Suprapubic skin (tissue), 4 donors: Measurements from ENCODE around the gene SUFU. TPM values are rescaled to one million over a fixed set of nuclear protein-coding genes. Genes with fewer than 3 reads are reported as not detected.
A peak's percentile ranks its signal among the peaks of the same experiment; 100 is the strongest.

Experiments
- DNase-seq, 2 donors: peaks; one replicate each; pipeline ENCODE4 v3.0.0-alpha.2; 2019; ENCODE audit warnings: low spot score in 2 of 2
- H3K27ac ChIP-seq: fragments of 200-600 bp; sonication (generic); one replicate; pipeline ENCODE4 v1.5.1; 2019
- H3K27me3 ChIP-seq: fragments of 200-600 bp; sonication (generic); one replicate; pipeline ENCODE4 v1.5.1; 2019
- H3K36me3 ChIP-seq: fragments of 200-600 bp; sonication (generic); one replicate; pipeline ENCODE4 v1.5.1; 2019
- H3K4me1 ChIP-seq: fragments of 200-600 bp; sonication (generic); one replicate; pipeline ENCODE4 v1.5.1; 2019
- H3K4me3 ChIP-seq: fragments of 200-600 bp; sonication (generic); one replicate; pipeline ENCODE4 v1.5.1; 2019; ENCODE audit warnings: mild to moderate bottlenecking
- H3K9me3 ChIP-seq: fragments of 200-600 bp; sonication (generic); one replicate; pipeline ENCODE4 v1.5.1; 2019
- CTCF ChIP-seq, 2 donors: fragments of 200-600 bp in 1 of 2; fragments of 450-650 bp in 1 of 2; sonication (generic) in 1 of 2; IDR thresholded peaks; one replicate each; pipeline ENCODE4 v1.5.1; 2016 to 2019; ENCODE audit warnings: antibody characterized with exemption in 2 of 2, mild to moderate bottlenecking in 1 of 2, moderate library complexity in 1 of 2
- EP300 ChIP-seq: sonication (generic); formaldehyde crosslinking; IDR thresholded peaks from one replicate; pipeline ENCODE4 v1.6.1; 2017; ENCODE audit warnings: antibody characterized with exemption
- POLR2A ChIP-seq, 2 donors: fragments of 450-650 bp; IDR thresholded peaks; one replicate each; pipeline ENCODE4 v1.6.1; 2017; ENCODE audit warnings: antibody characterized with exemption in 2 of 2, mild to moderate bottlenecking in 2 of 2, moderate library complexity in 2 of 2
- POLR2AphosphoS5 ChIP-seq, 3 donors: sonication (generic); formaldehyde crosslinking; IDR thresholded peaks; one replicate each; pipeline ENCODE4 v1.6.1; 2017; ENCODE audit warnings: antibody characterized with exemption in 3 of 3
- WGBS: methylation state at CpG from one replicate; pipeline ENCODE4 v1.1.5; 2018; 5-methylcytosine and 5-hydroxymethylcytosine counted together
- total RNA-seq, 4 donors: library from RNA; depleted of rRNA; stranded (reverse); fragments of >200 nt; gene quantifications; one replicate each; pipeline ENCODE4 v1.1.0, GENCODE V29; 2016

The SUFU gene
- total RNA-seq, 4 donors from 2014 or later: 15.3 to 22.7 (median 18.9) TPM

GRCh38 chr10:102597131-102597991 lies 93.6 kb downstream of the SUFU start:
- Histone ChIP-seq H3K4me3 (no peak overlapping the region), H3K4me1 (peaks cover 52% of the 10 kb centered on the region), H3K27me3 (no peaks in the 10 kb centered on the region), H3K27ac (peak overlapping the region; percentile 25), H3K36me3 (peaks cover 60% of the 10 kb centered on the region), H3K9me3 (no peaks in the 10 kb centered on the region)
- TF ChIP-seq EP300 (no peak), POLR2A (IDR thresholded peaks at IDR 0.05) (no peak), POLR2AphosphoS5 (IDR thresholded peaks at IDR 0.05) (no peak), CTCF (IDR thresholded peaks at IDR 0.05) (no peak)
- no peak for DNase-seq
- WGBS: 60% methylated on average over 15 of the region's 16 CpGs

- no peaks in the 10 kb centered on the region for H3K9me3 ChIP-seq
- H3K27me3 ChIP-seq: no peaks in the 10 kb centered on the region
- no peak overlapping the region for H3K27ac ChIP-seq
- TF ChIP-seq EP300 (no peak), CTCF (IDR thresholded peaks at IDR 0.05) (no peak), POLR2A (IDR thresholded peaks at IDR 0.05) (no peak), POLR2AphosphoS5 (IDR thresholded peaks at IDR 0.05) (no peak)
- H3K4me3 ChIP-seq: no peak overlapping the region
- H3K4me1 ChIP-seq: peaks cover 58% of the 10 kb centered on the region
- 86% methylated on average over 8 of the region's 8 CpGs for WGBS
- peaks cover 69% of the 10 kb centered on the region for H3K36me3 ChIP-seq
- DNase-seq: no peak
Observed at GRCh38 chr10:102598243-102598642, 94.5 kb downstream of the SUFU start.

- Histone ChIP-seq H3K4me3 (no peak overlapping the region), H3K4me1 (peaks cover 67% of the 10 kb centered on the region), H3K9me3 (no peaks in the 10 kb centered on the region), H3K36me3 (peaks cover 68% of the 10 kb centered on the region), H3K27me3 (no peaks in the 10 kb centered on the region), H3K27ac (peak overlapping the region; percentile 23)
- TF ChIP-seq POLR2A (IDR thresholded peaks at IDR 0.05) (no peak), POLR2AphosphoS5 (IDR thresholded peaks at IDR 0.05) (no peak), EP300 (no peak), CTCF (IDR thresholded peaks at IDR 0.05) (no peak)
- 65% methylated on average over 5 of the region's 7 CpGs for WGBS
- DNase-seq: no peak
Observed at GRCh38 chr10:102599565-102600327, 96.0 kb downstream of the SUFU start.

GRCh38 chr10:102600816-102601215 lies 97.0 kb downstream of the SUFU start:
- peaks cover 70% of the 10 kb centered on the region for H3K36me3 ChIP-seq
- H3K4me3 ChIP-seq: no peak overlapping the region
- peaks cover 63% of the 10 kb centered on the region for H3K4me1 ChIP-seq
- H3K9me3 ChIP-seq: no peaks in the 10 kb centered on the region
- 93% methylated on average over 6 of the region's 6 CpGs for WGBS
- DNase-seq: no peak
- TF ChIP-seq POLR2A (IDR thresholded peaks at IDR 0.05): no peak
- no peak for TF ChIP-seq EP300
- TF ChIP-seq POLR2AphosphoS5 (IDR thresholded peaks at IDR 0.05): no peak
- no peak for TF ChIP-seq CTCF (IDR thresholded peaks at IDR 0.05)
- peak overlapping the region; percentile 78 for H3K27ac ChIP-seq
- H3K27me3 ChIP-seq: no peaks in the 10 kb centered on the region

- H3K36me3 ChIP-seq: peaks cover 74% of the 10 kb centered on the region
- TF ChIP-seq POLR2A (IDR thresholded peaks at IDR 0.05): no peak
- no peak for TF ChIP-seq CTCF (IDR thresholded peaks at IDR 0.05)
- TF ChIP-seq EP300: no peak
- TF ChIP-seq POLR2AphosphoS5 (IDR thresholded peaks at IDR 0.05): no peak
- H3K9me3 ChIP-seq: no peaks in the 10 kb centered on the region
- no peaks in the 10 kb centered on the region for H3K27me3 ChIP-seq
- peak overlapping the region; percentile 78 for H3K27ac ChIP-seq
- no peak overlapping the region for H3K4me3 ChIP-seq
- peaks cover 55% of the 10 kb centered on the region for H3K4me1 ChIP-seq
- WGBS: 72% methylated on average over 9 of the region's 9 CpGs
- DNase-seq: no peak
Observed at GRCh38 chr10:102601639-102602038, 97.9 kb downstream of the SUFU start.
